Small intestine (tissue), 7 donors: ENCODE data around the gene CBARP. TPM values are rescaled to one million over a fixed set of nuclear protein-coding genes. Genes with fewer than 3 reads are reported as not detected.
A peak's percentile ranks its signal among the peaks of the same experiment; 100 is the strongest.

Experiments
- DNase-seq, 2 donors: peaks; one replicate each; pipeline versions ENCODE4 v3.0.0 to v3.0.0-alpha.2; 2013
- FAIRE-seq: peaks from 2 replicates; lab custom pipeline; 2012; peaks lifted over from hg19 to GRCh38; lab: Jason Lieb, UNC
- H3K27ac ChIP-seq, 3 donors: one replicate each; pipeline ENCODE4 v1.5.1; 2013; ENCODE audit warnings: low read length in 2 of 3, mild to moderate bottlenecking in 2 of 3, control low read depth in 1 of 3, inconsistent platforms in 1 of 3, low read depth in 1 of 3, moderate library complexity in 1 of 3
- H3K27me3 ChIP-seq, 3 donors: one replicate each; pipeline ENCODE4 v1.6.1; 2013; ENCODE audit warnings: low read length in 3 of 3, inconsistent platforms in 1 of 3; ENCODE audit not compliant: control insufficient read depth in 3 of 3, insufficient read depth in 3 of 3
- H3K36me3 ChIP-seq, 3 donors: one replicate each; pipeline ENCODE4 v1.6.1; 2013; ENCODE audit warnings: low read length in 3 of 3, inconsistent platforms in 1 of 3, low read depth in 1 of 3, mild to moderate bottlenecking in 1 of 3, moderate library complexity in 1 of 3; ENCODE audit not compliant: control insufficient read depth in 3 of 3, insufficient read depth in 2 of 3
- H3K4me1 ChIP-seq, 3 donors: one replicate each; pipeline ENCODE4 v1.6.1; 2013; ENCODE audit warnings: low read length in 2 of 3, inconsistent platforms in 1 of 3, low read depth in 1 of 3, mild to moderate bottlenecking in 1 of 3, moderate library complexity in 1 of 3; ENCODE audit not compliant: control insufficient read depth in 3 of 3, insufficient read depth in 2 of 3
- H3K4me3 ChIP-seq, 3 donors: one replicate each; pipeline ENCODE4 v1.5.1; 2013; ENCODE audit warnings: low read length in 3 of 3, control low read depth in 1 of 3, inconsistent platforms in 1 of 3, low read depth in 1 of 3, mild to moderate bottlenecking in 1 of 3, moderate library complexity in 1 of 3
- H3K9me3 ChIP-seq, 2 donors: one replicate each; pipeline ENCODE4 v1.6.1; 2013; ENCODE audit warnings: low read depth in 1 of 2, low read length in 1 of 2; ENCODE audit not compliant: control insufficient read depth in 2 of 2, insufficient read depth in 1 of 2
- WGBS, 3 donors: extraction: QIAGEN DNeasy Blood & Tissue Kit; methylation state at CpG; one replicate each; pipeline ENCODE4 v1.1.7; 2013; 5-methylcytosine and 5-hydroxymethylcytosine counted together
- polyA plus RNA-seq, 4 donors: library from polyadenylated mRNA; stranded (reverse) in 3 of 4; unstranded in 1 of 4; fragments of 200-250 nt in 3 of 4; fragments of 120-200 nt in 1 of 4; gene quantifications; one replicate each; pipeline versions ENCODE4 v1.2.1 to v1.2.3, GENCODE V29; 2013
- donor health status: healthy with polysubstance abuse.
- donor health status: control.
- donor health status: control.
- donor health status: Bipolar disorder and iron deficiency.
- donor health status: healthy.

Gene CBARP
- polyA plus RNA-seq, 4 donors = 0.30 to 0.41 TPM; not detected in 2

GRCh38 chr19:1231729-1232637 lies 5.8 kb downstream of the CBARP start:
- DNase-seq = no peak
- no peak overlapping the region for H3K4me3 ChIP-seq
- H3K36me3 ChIP-seq = peaks cover 7 to 30% (median 7%) of the 10 kb centered on the region in 3 donors
- peak overlapping the region in 1 of 3 donors; percentile 13 for H3K27ac ChIP-seq
- H3K4me1 ChIP-seq = peaks cover 0 to 29% (median 0%) of the 10 kb centered on the region in 3 donors
- WGBS, 3 donors = 45 to 67% (median 54%) methylated on average over 13 to 15 of the region's 15 CpGs
- FAIRE-seq = no peak
- H3K9me3 ChIP-seq = no peaks in the 10 kb centered on the region
- H3K27me3 ChIP-seq = peaks cover 2 to 12% (median 5%) of the 10 kb centered on the region in 3 donors

DNA sequence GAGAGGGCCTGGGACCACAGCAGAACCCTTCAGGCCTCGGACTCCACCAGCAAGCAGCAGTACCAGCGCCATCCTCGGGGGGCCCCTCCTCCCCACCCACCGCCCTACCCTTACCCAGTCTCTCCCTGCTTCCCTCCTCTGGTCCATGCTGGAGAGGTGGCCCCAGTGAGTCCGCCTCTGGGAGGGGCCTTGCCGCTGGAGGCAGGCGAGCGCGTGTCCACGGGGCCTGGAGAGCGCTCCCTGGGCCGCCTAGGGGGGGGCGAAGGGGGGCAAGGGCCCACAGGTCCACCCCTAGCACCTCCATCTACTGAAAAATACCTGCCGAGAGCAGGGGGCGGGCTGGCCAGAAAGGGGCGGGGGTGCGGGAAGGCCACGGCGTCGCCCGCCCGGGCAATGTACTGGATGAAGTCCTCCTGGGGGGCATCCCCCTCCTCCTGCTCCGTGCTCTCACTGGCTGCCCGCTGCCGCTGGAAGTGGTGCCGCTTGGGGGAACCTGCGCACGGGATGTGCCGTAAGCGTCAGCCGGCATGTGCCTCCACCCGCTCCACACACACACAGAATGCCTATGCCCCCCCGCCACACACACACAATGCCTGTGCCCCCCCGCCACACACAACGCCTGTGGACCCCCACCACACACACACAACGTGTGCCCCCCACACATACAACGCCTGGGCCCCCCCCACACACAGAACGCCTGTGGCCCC lies 6.9 kb downstream of the CBARP start:
- Histone ChIP-seq H3K4me1 (peaks cover 0 to 26% (median 0%) of the 10 kb centered on the region in 3 donors), H3K27ac (no peak overlapping the region), H3K4me3 (no peak overlapping the region), H3K9me3 (no peaks in the 10 kb centered on the region), H3K36me3 (peaks cover 7 to 40% (median 11%) of the 10 kb centered on the region in 3 donors), H3K27me3 (peaks cover 0 to 5% (median under 1%) of the 10 kb centered on the region in 3 donors)
- 31 to 76% (median 59%) methylated on average over 17 to 38 of the region's 38 CpGs for WGBS, 3 donors
- DNase-seq = no peak
- FAIRE-seq = no peak

DNA sequence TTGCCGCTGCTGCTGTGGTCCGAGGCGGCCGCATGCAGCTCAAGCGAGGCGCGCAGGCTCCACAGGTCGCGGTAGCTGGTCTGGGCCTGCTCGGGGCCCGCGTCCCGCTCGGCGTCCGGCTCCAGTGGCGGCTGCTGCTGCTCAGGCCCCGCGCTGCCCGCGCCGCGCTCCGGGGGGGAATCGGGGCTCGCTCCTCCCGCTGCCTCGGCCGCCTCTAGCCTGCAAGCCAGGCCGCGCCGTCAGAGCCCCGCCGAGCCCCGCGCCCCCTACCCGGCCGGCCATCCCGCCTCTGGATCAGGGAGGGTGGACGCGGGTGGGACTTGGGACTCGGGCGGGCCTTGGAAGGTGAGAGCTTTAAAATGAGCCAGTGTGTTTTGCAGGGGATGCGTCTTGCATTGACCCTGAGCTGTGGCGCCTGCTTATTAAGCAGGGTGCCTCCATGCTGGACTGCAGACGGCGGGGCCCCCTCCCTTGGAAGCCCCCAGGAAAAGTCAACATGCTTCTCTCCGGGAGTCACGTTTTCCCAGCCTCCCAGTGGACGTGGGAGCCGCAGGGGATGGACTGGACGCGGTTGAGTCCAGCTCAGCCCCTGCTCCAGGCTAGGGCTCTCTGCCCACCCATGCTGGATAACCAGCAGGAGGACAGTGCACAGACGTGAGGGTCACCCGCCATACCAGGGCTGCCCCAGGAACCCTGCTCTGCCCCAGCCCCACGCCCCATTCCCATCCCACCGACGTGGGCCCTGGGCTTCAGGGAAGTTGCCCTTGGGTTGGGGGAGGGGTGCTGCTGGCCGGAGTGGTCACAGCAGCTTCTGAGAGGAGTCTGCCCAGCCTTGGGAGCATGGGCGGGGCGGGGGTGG lies 7.7 kb downstream of the CBARP start:
- DNase-seq = no peak
- no peak for FAIRE-seq
- Histone ChIP-seq H3K27ac (no peak overlapping the region), H3K27me3 (no peaks in the 10 kb centered on the region), H3K36me3 (peaks cover 7 to 45% (median 13%) of the 10 kb centered on the region in 3 donors), H3K4me3 (no peak overlapping the region), H3K4me1 (peaks cover 0 to 26% (median 0%) of the 10 kb centered on the region in 3 donors), H3K9me3 (no peaks in the 10 kb centered on the region)
- WGBS, 3 donors = 58 to 78% (median 60%) methylated on average over 39 to 61 of the region's 61 CpGs

GRCh38 chr19:1229056-1229923 lies 8.5 kb downstream of the CBARP start:
- H3K9me3 ChIP-seq = no peaks in the 10 kb centered on the region
- 93 to 96% (median 95%) methylated on average over 139 to 158 of the region's 158 CpGs for WGBS, 3 donors
- FAIRE-seq = no peak

DNA sequence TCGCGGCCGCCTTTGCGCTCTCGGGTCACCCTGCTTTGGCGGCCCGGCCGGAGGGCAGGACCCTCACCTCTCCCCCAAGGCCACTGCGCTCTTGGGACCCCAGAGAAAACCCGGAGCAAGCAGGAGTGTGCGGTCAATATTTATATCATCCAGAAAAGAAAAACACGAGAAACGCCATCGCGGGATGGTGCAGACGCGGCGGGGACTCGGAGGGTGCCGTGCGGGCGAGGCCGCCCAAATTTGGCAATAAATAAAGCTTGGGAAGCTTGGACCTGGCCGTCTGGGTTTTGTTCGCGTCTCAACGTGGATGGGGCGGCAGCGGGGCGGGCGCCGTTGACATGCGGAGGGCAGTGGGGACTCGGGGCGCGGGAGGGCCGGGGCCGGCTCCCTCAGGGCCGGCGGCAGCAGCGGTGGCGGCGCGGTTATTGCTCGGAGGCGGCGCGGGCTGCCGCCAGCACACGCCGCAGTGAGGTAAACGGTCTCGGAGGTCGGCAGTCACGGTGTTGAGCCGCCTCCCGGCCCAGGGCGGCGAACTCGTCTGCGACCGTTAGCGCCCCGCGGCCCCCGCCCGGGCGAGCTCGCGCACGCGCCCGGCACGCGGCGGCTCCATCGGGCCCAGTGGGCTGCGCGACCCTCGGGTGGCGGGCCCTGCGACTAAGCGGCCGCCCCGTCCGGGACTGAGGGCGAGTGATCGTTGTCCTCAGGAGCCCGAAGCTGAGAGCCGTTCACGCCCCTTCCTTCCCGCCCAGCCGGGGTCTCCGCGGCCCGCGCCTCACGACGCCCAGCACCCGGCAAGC lies 9.4 kb downstream of the CBARP start:
- Histone ChIP-seq H3K4me3 (no peak overlapping the region), H3K27me3 (no peaks in the 10 kb centered on the region), H3K36me3 (peaks cover 7 to 52% (median 18%) of the 10 kb centered on the region in 3 donors), H3K27ac (no peak overlapping the region), H3K4me1 (peaks cover 0 to 26% (median 0%) of the 10 kb centered on the region in 3 donors), H3K9me3 (no peaks in the 10 kb centered on the region)
- no peak for FAIRE-seq
- no peak for DNase-seq
- 97% methylated on average over 84 to 100 of the region's 100 CpGs for WGBS, 3 donors

More at GRCh38 chr19:1229056-1229923, 8.5 kb downstream of the CBARP start:
- no peaks in the 10 kb centered on the region for H3K27me3 ChIP-seq
- no peak overlapping the region for H3K27ac ChIP-seq
- DNase-seq = no peak
- H3K4me3 ChIP-seq = no peak overlapping the region
- H3K36me3 ChIP-seq = peaks cover 7 to 51% (median 13%) of the 10 kb centered on the region in 3 donors
- peaks cover 0 to 26% (median 0%) of the 10 kb centered on the region in 3 donors for H3K4me1 ChIP-seq

GRCh38 chr19:1227304-1228054 lies 10.3 kb downstream of the CBARP start:
- Histone ChIP-seq H3K4me3 (no peak overlapping the region), H3K4me1 (peaks cover 0 to 26% (median 0%) of the 10 kb centered on the region in 3 donors), H3K36me3 (peaks cover 7 to 55% (median 20%) of the 10 kb centered on the region in 3 donors), H3K9me3 (no peaks in the 10 kb centered on the region), H3K27ac (no peak overlapping the region), H3K27me3 (no peaks in the 10 kb centered on the region)
- FAIRE-seq (no peak), DNase-seq (no peak)
- WGBS, 3 donors = 87 to 91% (median 88%) methylated on average over 54 to 56 of the region's 56 CpGs
